ENCODE results near the gene PDXK.
A peak's percentile ranks its signal among the peaks of the same experiment; 100 is the strongest.

The PDXK gene

DNA sequence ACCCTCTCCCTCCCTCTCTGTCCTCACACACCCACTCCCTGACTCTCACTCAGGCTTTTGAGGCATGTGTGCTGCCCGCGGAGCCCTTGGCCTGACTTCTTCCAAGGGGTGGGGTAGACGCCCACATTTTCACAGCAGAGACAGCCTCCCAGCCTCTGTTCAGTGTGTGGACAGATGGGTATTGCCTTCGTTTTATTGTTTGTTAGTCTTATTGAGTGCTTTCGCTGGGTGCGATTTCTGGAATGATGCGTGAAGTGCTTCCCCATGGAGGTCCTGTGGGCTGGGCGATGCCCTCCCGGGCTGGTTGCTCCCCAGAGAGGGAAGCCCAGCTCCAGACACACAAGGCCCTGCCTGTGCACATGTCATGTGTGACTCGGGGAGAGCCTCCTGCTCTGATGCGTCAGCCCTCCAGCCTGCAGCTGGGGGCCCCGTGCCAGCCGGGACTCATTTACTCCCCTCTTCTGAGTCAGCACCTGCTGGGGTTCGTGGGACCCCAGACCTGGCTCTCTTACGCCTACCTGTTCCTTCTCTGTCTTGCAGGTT lies 14.7 kb downstream of the PDXK start:
- Histone ChIP-seq H4K91ac (ENCODE audit: low read depth, low read length) (no peak overlapping the region), H3K9ac (ENCODE audit: low read length) (no peak overlapping the region), H3K23ac (ENCODE audit: low read length) (no peak overlapping the region), H2BK120ac (ENCODE audit: insufficient read depth, low read length, poor library complexity) (no peak overlapping the region), H3K4me3 (ENCODE audit: low read depth, low read length) (no peak overlapping the region), H2AK5ac (ENCODE audit: low read length) (no peak overlapping the region), H3K27ac (ENCODE audit: low read depth, low read length) (no peak overlapping the region), H2AFZ (ENCODE audit: insufficient read depth, low read length, poor library complexity) (no peak overlapping the region), H3K79me2 (ENCODE audit: control insufficient read depth, insufficient read depth, low read length, poor library complexity) (peaks cover 6% of the 10 kb centered on the region), H3K4me2 (ENCODE audit: low read length) (no peak overlapping the region), H4K12ac (ENCODE audit: low read depth, low read length) (no peak overlapping the region), H3K79me1 (ENCODE audit: low read length) (peaks cover 8% of the 10 kb centered on the region), H3K9me3 (ENCODE audit: insufficient read depth, low read depth, low read length) (peaks cover 4% of the 10 kb centered on the region), H3K18ac (ENCODE audit: low read length) (no peak overlapping the region), H3K14ac (ENCODE audit: low read length) (no peak overlapping the region), H3K4ac (ENCODE audit: low read depth, low read length) (no peak overlapping the region), H3K4me1 (ENCODE audit: control insufficient read depth in 1 of 2, insufficient read depth in 2 of 2, low read length in 2 of 2) (peaks cover 5 to 10% of the 10 kb centered on the region in 2 experiments), H2BK5ac (ENCODE audit: low read depth, low read length, poor library complexity) (no peak overlapping the region), H4K8ac (ENCODE audit: low read depth, low read length) (no peak overlapping the region), H2BK12ac (ENCODE audit: low read length) (no peak overlapping the region), H3K27me3 (ENCODE audit: insufficient read depth, low read length) (no peaks in the 10 kb centered on the region), H3K36me3 (ENCODE audit: control insufficient read depth in 1 of 2, insufficient read depth in 2 of 2, low read length in 2 of 2) (peaks cover 14 to 16% of the 10 kb centered on the region in 2 experiments)
- WGBS (ENCODE audit: extremely low coverage, insufficient coverage, insufficient read length): no CpG with 5 or more reads among the region's 15 CpGs
- DNase-seq: peak in 1 of 2 donors; percentile 20

DNA sequence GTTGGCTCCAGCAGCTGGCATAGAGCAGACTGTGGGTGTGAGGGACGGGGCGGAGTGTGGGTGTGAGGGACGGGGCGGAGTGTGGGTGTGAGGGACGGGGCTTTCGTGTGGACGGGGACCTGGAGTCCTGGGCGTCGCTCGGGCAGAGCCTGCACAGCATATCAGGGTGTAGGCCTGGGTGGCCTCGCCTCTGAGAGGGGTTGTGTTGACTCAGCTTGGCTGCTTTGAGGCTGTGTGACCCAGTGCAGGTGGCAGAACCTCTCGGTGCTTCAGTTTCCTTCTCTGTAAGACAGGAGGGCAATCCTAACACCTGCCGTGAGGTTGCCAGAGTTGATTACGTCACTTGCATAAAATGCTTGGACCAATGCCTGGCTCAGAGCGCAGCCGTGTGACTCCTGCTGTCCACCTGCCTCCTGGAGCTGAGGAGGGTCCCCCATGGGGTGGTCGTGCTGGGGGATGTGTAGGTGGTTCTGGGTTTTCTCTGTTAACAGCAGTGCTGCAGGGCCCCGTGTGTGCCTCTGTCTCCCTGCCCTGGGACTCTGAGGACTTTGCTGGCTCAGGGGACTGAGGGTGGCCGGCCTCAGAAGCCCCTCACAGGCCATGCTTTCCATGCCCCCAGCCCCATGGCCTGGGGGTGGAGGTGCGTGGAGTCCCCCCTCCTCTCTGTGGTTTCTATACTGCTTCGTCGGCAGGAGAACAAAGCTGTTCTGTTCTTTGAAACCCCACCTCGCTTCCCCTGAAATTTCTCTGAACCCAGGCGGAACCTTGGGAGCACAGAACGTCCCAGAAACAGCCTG lies 15.4 kb downstream of the PDXK start:
- H3K9ac ChIP-seq (ENCODE audit: low read length): no peak overlapping the region
- H3K27ac ChIP-seq (ENCODE audit: low read depth, low read length): no peak overlapping the region
- no peak overlapping the region for H3K18ac ChIP-seq (ENCODE audit: low read length)
- no peaks in the 10 kb centered on the region for H3K27me3 ChIP-seq (ENCODE audit: insufficient read depth, low read length)
- H4K12ac ChIP-seq (ENCODE audit: low read depth, low read length): no peak overlapping the region
- H4K91ac ChIP-seq (ENCODE audit: low read depth, low read length): no peak overlapping the region
- DNase-seq: peak in 1 of 2 donors; percentile 32
- no peak overlapping the region for H3K14ac ChIP-seq (ENCODE audit: low read length)
- no peak overlapping the region for H3K23ac ChIP-seq (ENCODE audit: low read length)
- no peak overlapping the region for H2BK12ac ChIP-seq (ENCODE audit: low read length)
- H3K36me3 ChIP-seq (ENCODE audit: control insufficient read depth in 1 of 2, insufficient read depth in 2 of 2, low read length in 2 of 2): peaks cover 14 to 16% of the 10 kb centered on the region in 2 experiments
- no peak overlapping the region for H2BK120ac ChIP-seq (ENCODE audit: insufficient read depth, low read length, poor library complexity)
- H2AFZ ChIP-seq (ENCODE audit: insufficient read depth, low read length, poor library complexity): no peak overlapping the region
- no peak overlapping the region for H3K4me2 ChIP-seq (ENCODE audit: low read length)
- H3K9me3 ChIP-seq (ENCODE audit: insufficient read depth, low read depth, low read length): peaks cover 4% of the 10 kb centered on the region
- no peak overlapping the region for H2BK5ac ChIP-seq (ENCODE audit: low read depth, low read length, poor library complexity)
- peaks cover 1% of the 10 kb centered on the region for H3K79me1 ChIP-seq (ENCODE audit: low read length)
- peaks cover 2% of the 10 kb centered on the region for H3K79me2 ChIP-seq (ENCODE audit: control insufficient read depth, insufficient read depth, low read length, poor library complexity)
- no peak overlapping the region for H3K4ac ChIP-seq (ENCODE audit: low read depth, low read length)
- H2AK5ac ChIP-seq (ENCODE audit: low read length): no peak overlapping the region
- H4K8ac ChIP-seq (ENCODE audit: low read depth, low read length): no peak overlapping the region
- H3K4me1 ChIP-seq (ENCODE audit: control insufficient read depth in 1 of 2, insufficient read depth in 2 of 2, low read length in 2 of 2): peaks cover 2 to 7% of the 10 kb centered on the region in 2 experiments
- H3K4me3 ChIP-seq (ENCODE audit: low read depth, low read length): no peak overlapping the region
- no CpG with 5 or more reads among the region's 25 CpGs for WGBS (ENCODE audit: extremely low coverage, insufficient coverage, insufficient read length)

GRCh38 chr21:43734928-43735229 lies 15.9 kb downstream of the PDXK start:
- Histone ChIP-seq H3K79me2 (ENCODE audit: control insufficient read depth, insufficient read depth, low read length, poor library complexity) (no peaks in the 10 kb centered on the region), H2BK5ac (ENCODE audit: low read depth, low read length, poor library complexity) (no peak overlapping the region), H3K4me3 (ENCODE audit: low read depth, low read length) (no peak overlapping the region), H4K12ac (ENCODE audit: low read depth, low read length) (no peak overlapping the region), H2AK5ac (ENCODE audit: low read length) (no peak overlapping the region), H4K91ac (ENCODE audit: low read depth, low read length) (no peak overlapping the region), H2AFZ (ENCODE audit: insufficient read depth, low read length, poor library complexity) (no peak overlapping the region), H4K8ac (ENCODE audit: low read depth, low read length) (no peak overlapping the region), H3K4me2 (ENCODE audit: low read length) (no peak overlapping the region), H3K9ac (ENCODE audit: low read length) (no peak overlapping the region), H3K23ac (ENCODE audit: low read length) (no peak overlapping the region), H2BK120ac (ENCODE audit: insufficient read depth, low read length, poor library complexity) (no peak overlapping the region), H3K14ac (ENCODE audit: low read length) (no peak overlapping the region), H3K27ac (ENCODE audit: low read depth, low read length) (no peak overlapping the region), H2BK12ac (ENCODE audit: low read length) (no peak overlapping the region), H3K36me3 (ENCODE audit: control insufficient read depth in 1 of 2, insufficient read depth in 2 of 2, low read length in 2 of 2) (peaks cover 14 to 16% of the 10 kb centered on the region in 2 experiments), H3K79me1 (ENCODE audit: low read length) (no peaks in the 10 kb centered on the region), H3K9me3 (ENCODE audit: insufficient read depth, low read depth, low read length) (peaks cover 4% of the 10 kb centered on the region), H3K18ac (ENCODE audit: low read length) (no peak overlapping the region), H3K4me1 (ENCODE audit: control insufficient read depth in 1 of 2, insufficient read depth in 2 of 2, low read length in 2 of 2) (peaks cover 0 to 4% of the 10 kb centered on the region in 2 experiments), H3K27me3 (ENCODE audit: insufficient read depth, low read length) (no peaks in the 10 kb centered on the region), H3K4ac (ENCODE audit: low read depth, low read length) (no peak overlapping the region)
- no CpG with 5 or more reads among the region's 9 CpGs for WGBS (ENCODE audit: extremely low coverage, insufficient coverage, insufficient read length)
- DNase-seq: no peak

DNA sequence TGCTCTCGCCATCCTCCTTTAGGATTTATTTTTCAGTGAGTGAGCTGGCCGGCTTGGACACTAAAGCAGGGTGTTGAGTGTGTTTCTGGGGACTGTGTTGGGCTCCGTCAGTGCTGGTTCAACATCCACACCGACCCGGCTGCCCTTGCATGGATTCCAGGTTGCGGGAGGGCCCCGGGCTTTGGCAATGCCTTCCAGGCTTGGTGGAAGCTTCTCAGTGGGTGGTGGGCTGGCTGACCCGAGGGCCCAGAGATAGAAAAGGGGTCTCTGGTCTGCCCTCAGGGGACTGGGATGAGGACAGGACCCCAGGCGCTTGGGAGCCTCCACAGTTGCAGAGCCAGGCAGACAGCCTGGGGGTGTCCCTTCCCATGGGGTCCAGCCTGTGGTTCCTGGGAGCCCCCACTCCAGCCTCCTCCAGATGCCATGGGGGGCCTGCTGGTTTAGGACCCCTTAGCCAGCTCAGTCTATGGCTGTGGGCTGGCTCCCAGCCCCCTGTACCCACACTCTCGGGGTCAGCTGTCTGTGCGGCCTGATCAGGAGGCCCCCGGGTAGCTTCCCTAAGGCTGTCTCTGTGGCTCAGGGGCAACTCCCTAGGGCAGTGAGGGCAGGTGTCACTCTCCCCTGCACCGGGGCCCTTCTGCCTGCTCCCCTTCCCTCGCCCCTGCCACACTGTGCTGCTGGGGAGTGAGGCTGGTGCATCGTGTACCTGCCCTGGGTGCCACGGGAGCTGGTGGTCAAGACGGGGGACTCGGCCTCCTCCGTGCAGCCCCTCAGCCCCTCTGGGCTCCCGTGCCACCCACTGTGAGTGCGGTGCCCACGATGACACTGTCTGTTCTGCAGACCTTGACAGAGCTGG lies 16.5 kb downstream of the PDXK start:
- Histone ChIP-seq H4K8ac (ENCODE audit: low read depth, low read length) (no peak overlapping the region), H2BK12ac (ENCODE audit: low read length) (no peak overlapping the region), H3K14ac (ENCODE audit: low read length) (no peak overlapping the region), H2BK120ac (ENCODE audit: insufficient read depth, low read length, poor library complexity) (no peak overlapping the region), H3K9ac (ENCODE audit: low read length) (no peak overlapping the region), H3K4me2 (ENCODE audit: low read length) (no peak overlapping the region), H4K91ac (ENCODE audit: low read depth, low read length) (no peak overlapping the region), H3K4ac (ENCODE audit: low read depth, low read length) (no peak overlapping the region), H3K36me3 (ENCODE audit: control insufficient read depth in 1 of 2, insufficient read depth in 2 of 2, low read length in 2 of 2) (peaks cover 14 to 16% of the 10 kb centered on the region in 2 experiments), H3K4me3 (ENCODE audit: low read depth, low read length) (no peak overlapping the region), H2BK5ac (ENCODE audit: low read depth, low read length, poor library complexity) (no peak overlapping the region), H2AFZ (ENCODE audit: insufficient read depth, low read length, poor library complexity) (no peak overlapping the region), H3K4me1 (ENCODE audit: control insufficient read depth in 1 of 2, insufficient read depth in 2 of 2, low read length in 2 of 2) (peaks cover 0 to 4% of the 10 kb centered on the region in 2 experiments), H3K79me2 (ENCODE audit: control insufficient read depth, insufficient read depth, low read length, poor library complexity) (no peaks in the 10 kb centered on the region), H2AK5ac (ENCODE audit: low read length) (no peak overlapping the region), H3K27ac (ENCODE audit: low read depth, low read length) (no peak overlapping the region), H3K9me3 (ENCODE audit: insufficient read depth, low read depth, low read length) (peaks cover 4% of the 10 kb centered on the region), H3K79me1 (ENCODE audit: low read length) (no peaks in the 10 kb centered on the region), H3K27me3 (ENCODE audit: insufficient read depth, low read length) (no peaks in the 10 kb centered on the region), H3K18ac (ENCODE audit: low read length) (no peak overlapping the region), H3K23ac (ENCODE audit: low read length) (no peak overlapping the region), H4K12ac (ENCODE audit: low read depth, low read length) (no peak overlapping the region)
- no peak for DNase-seq
- no CpG with 5 or more reads among the region's 22 CpGs for WGBS (ENCODE audit: extremely low coverage, insufficient coverage, insufficient read length)
